SH-SY5Y (cell line): ENCODE results near the gene SDK1.

ENCODE experiments used
- GATA2 ChIP-seq: IDR thresholded peaks from 2 replicates; pipeline ENCODE4 v1.6.1; 2011; ENCODE audit warnings: mild to moderate bottlenecking, low read depth, low read length
- GATA3 ChIP-seq: IDR thresholded peaks from 2 replicates; pipeline ENCODE4 v1.6.1; 2011; ENCODE audit warnings: low read depth, mild to moderate bottlenecking, low read length, moderate library complexity

DNA sequence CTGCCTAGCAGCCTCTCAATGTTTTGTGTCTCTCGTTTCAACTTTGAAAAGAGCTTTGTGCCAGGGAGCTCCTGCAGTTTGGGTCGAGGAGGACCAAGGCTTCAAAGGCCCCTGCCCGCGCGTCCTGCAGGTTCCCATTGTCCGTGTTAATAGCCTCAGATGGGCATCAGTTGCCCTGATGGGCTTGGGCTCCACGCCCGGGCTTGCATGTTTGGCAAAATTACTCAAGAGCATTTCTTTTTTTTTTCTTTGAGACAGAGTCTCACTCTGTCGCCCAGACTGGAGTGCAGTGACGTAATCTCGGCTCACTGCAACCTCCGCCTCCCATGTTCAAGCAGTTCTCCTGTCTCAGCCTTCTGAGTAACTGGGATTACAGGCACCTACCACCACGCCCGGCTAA is 636.6 kb downstream of the SDK1 start:
- no peak for TF ChIP-seq GATA2
- TF ChIP-seq GATA3, result no peak
